Osteoblast (primary cell): ENCODE data around the gene RET. TPM values are rescaled to one million over a fixed set of nuclear protein-coding genes. Genes with fewer than 3 reads are reported as not detected.
A peak's percentile ranks its signal among the peaks of the same experiment; 100 is the strongest.

Experiments used
- DNase-seq: peaks from one replicate; pipeline ENCODE4 v3.0.0; 2011; ENCODE audit warnings: low spot score, mixed read lengths; ENCODE audit not compliant: insufficient read length; ENCODE audit errors: missing footprints
- H2AFZ ChIP-seq: 2 replicates; pipeline ENCODE4 v1.6.0; 2011; ENCODE audit warnings: mild to moderate bottlenecking, low read length
- H3K27ac ChIP-seq: 2 replicates; pipeline ENCODE4 v1.5.1; 2011; ENCODE audit warnings: mild to moderate bottlenecking, low read depth, low read length, moderate library complexity
- H3K27me3 ChIP-seq: 2 replicates; pipeline ENCODE4 v1.6.0; 2012; ENCODE audit warnings: mild to moderate bottlenecking, control low read depth, inconsistent platforms, low read length, moderate library complexity; ENCODE audit not compliant: insufficient read depth
- H3K36me3 ChIP-seq: 2 replicates; pipeline ENCODE4 v1.5.1; 2011; ENCODE audit warnings: mild to moderate bottlenecking, low read length, control low read depth, moderate library complexity; ENCODE audit not compliant: insufficient read depth
- H3K4me1 ChIP-seq: 2 replicates; pipeline ENCODE4 v1.5.1; 2011; ENCODE audit warnings: mild to moderate bottlenecking, low read length, control low read depth, moderate library complexity; ENCODE audit not compliant: insufficient read depth
- H3K4me2 ChIP-seq: 2 replicates; pipeline ENCODE4 v1.6.0; 2011; ENCODE audit warnings: mild to moderate bottlenecking, low read length; ENCODE audit not compliant: insufficient read depth
- H3K4me3 ChIP-seq: fragments of 200-600 bp; sonication (generic); 3 replicates; pipeline ENCODE4 v1.5.1; 2012; ENCODE audit warnings: mild to moderate bottlenecking, low read length, inconsistent platforms; ENCODE audit not compliant: insufficient read depth
- H3K79me2 ChIP-seq: 2 replicates; pipeline ENCODE4 v1.6.0; 2012; ENCODE audit warnings: mild to moderate bottlenecking, low read length, control low read depth, inconsistent platforms; ENCODE audit not compliant: insufficient read depth
- H3K9me3 ChIP-seq: 2 replicates; pipeline ENCODE4 v1.5.1; 2011; ENCODE audit warnings: low read depth, low read length, control low read depth
- H4K20me1 ChIP-seq: 2 replicates; pipeline ENCODE4 v1.6.0; 2012; ENCODE audit warnings: mild to moderate bottlenecking, low read length, control low read depth; ENCODE audit not compliant: insufficient read depth
- CTCF ChIP-seq: IDR thresholded peaks from 2 replicates; pipeline ENCODE4 v1.5.1; 2011; ENCODE audit warnings: mild to moderate bottlenecking, low read depth, low read length, moderate library complexity; ENCODE audit errors: extremely low read depth
- total RNA-seq: library from RNA; depleted of rRNA; stranded (reverse); fragments of >200 nt; gene quantifications from 2 replicates; pipeline ENCODE4 v1.2.3, GENCODE V29; 2012

The RET gene
- total RNA-seq, 1 donor: under 0.01 TPM

GRCh38 chr10:43071865-43072650 lies 4.8 kb upstream of the RET start:
- H3K79me2 ChIP-seq: no peaks in the 10 kb centered on the region

GRCh38 chr10:43073191-43073590 lies 3.7 kb upstream of the RET start:
- Histone ChIP-seq H3K4me3 (no peak overlapping the region), H3K36me3 (no peaks in the 10 kb centered on the region), H3K4me2 (no peak overlapping the region), H3K9me3 (no peaks in the 10 kb centered on the region), H3K79me2 (no peaks in the 10 kb centered on the region), H3K27ac (no peak overlapping the region), H2AFZ (no peak overlapping the region), H3K27me3 (peaks cover 12% of the 10 kb centered on the region), H4K20me1 (no peaks in the 10 kb centered on the region), H3K4me1 (no peaks in the 10 kb centered on the region)
- peak; percentile 85 for DNase-seq
- TF ChIP-seq CTCF: no peak

More at GRCh38 chr10:43071865-43072650, 4.8 kb upstream of the RET start:
- no peak for TF ChIP-seq CTCF
- Histone ChIP-seq H3K4me1 (no peaks in the 10 kb centered on the region), H3K4me2 (no peak overlapping the region), H4K20me1 (no peaks in the 10 kb centered on the region), H2AFZ (no peak overlapping the region), H3K27me3 (peaks cover 10% of the 10 kb centered on the region), H3K36me3 (no peaks in the 10 kb centered on the region), H3K9me3 (no peaks in the 10 kb centered on the region), H3K27ac (no peak overlapping the region), H3K4me3 (no peak overlapping the region)
- DNase-seq: peak; percentile 81

DNA sequence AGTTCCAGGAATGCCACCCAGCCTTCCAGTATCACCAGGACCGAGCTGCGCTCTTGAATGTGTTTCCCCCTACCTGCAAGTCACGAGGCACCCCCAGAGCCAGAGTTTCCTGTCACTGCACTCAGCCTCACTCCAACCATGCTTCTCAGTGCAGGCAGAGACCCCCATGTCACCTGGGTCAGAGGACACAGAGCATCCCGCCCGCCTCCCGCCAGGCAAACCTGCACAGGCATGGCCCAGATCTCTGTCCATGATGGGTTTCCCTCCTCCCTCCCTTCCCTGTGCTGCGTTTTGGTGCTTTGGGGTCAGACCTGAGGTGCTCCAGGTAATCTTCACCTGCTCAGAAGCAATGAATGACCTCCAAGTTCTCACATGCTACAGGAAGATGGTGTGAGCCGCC lies 3.1 kb upstream of the RET start:
- TF ChIP-seq CTCF: no peak
- Histone ChIP-seq H3K4me2 (no peak overlapping the region), H3K4me1 (no peaks in the 10 kb centered on the region), H3K36me3 (no peaks in the 10 kb centered on the region), H3K27me3 (peaks cover 16% of the 10 kb centered on the region), H3K27ac (no peak overlapping the region), H3K79me2 (no peaks in the 10 kb centered on the region), H4K20me1 (no peaks in the 10 kb centered on the region), H2AFZ (no peak overlapping the region), H3K4me3 (no peak overlapping the region), H3K9me3 (no peaks in the 10 kb centered on the region)
- DNase-seq: peak; percentile 83

DNA sequence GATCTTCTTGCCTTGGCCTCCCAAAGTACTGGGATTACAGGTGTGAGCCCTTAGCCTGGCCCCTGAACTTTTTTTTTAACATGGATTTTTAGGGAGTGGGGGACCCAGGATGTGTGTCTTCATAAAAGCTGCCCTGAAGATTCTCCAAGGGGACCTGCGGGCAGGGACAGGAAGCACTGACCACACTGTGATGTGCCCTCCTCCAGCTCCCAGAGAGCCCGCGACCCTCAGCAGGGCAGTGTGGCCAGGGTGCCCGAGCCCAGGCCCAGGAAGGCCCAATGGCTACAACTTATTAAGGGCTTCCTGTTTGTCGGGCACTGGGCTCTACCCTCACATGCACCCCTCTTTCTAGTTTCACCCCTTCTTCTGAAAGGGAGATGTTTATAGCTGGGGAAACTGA lies 2.5 kb upstream of the RET start:
- no peaks in the 10 kb centered on the region for H3K36me3 ChIP-seq
- H4K20me1 ChIP-seq: no peaks in the 10 kb centered on the region
- no peak overlapping the region for H2AFZ ChIP-seq
- H3K9me3 ChIP-seq: no peaks in the 10 kb centered on the region
- no peak overlapping the region for H3K27ac ChIP-seq
- no peak for TF ChIP-seq CTCF
- peak; percentile 58 for DNase-seq
- no peaks in the 10 kb centered on the region for H3K4me1 ChIP-seq
- peaks cover 18% of the 10 kb centered on the region for H3K27me3 ChIP-seq
- H3K79me2 ChIP-seq: no peaks in the 10 kb centered on the region
- no peak overlapping the region for H3K4me3 ChIP-seq
- H3K4me2 ChIP-seq: no peak overlapping the region
